Measurements from ENCODE around the gene RNF11. TPM values are rescaled to one million over a fixed set of nuclear protein-coding genes. Genes with fewer than 3 reads are reported as not detected.

Gene RNF11
- total RNA-seq, 2 donors from 2014 or later: 75.1 to 81.5 TPM

- Histone ChIP-seq H3K4me3 (peak overlapping the region in 1 of 2 donors; percentile 21), H3K4me1 (replicated peaks) (no peaks in the 10 kb centered on the region), H3K27ac (peak overlapping the region; percentile 17 to 22), H3K9me3 (no peaks in the 10 kb centered on the region), H3K27me3 (replicated peaks; ENCODE audit: insufficient read depth) (no peaks in the 10 kb centered on the region), H3K36me3 (no peaks in the 10 kb centered on the region)
- 79% methylated on average over 25 of the region's 25 CpGs for WGBS
- TF ChIP-seq POLR2A (IDR thresholded peaks at IDR 0.05) (no peak), CTCF (IDR thresholded peaks at IDR 0.05) (no peak), POLR2AphosphoS5 (IDR thresholded peaks at IDR 0.05) (no peak)
- intact Hi-C loops (cut with DNase I): loop anchor here (5.0 to 10.0 kb wide), 2 partner anchors 105 to 237 kb away; no protein-coding TSS in a partner anchor
- no peak for DNase-seq (ENCODE audit: low spot score)
These were observed 61.6 kb downstream of the RNF11 start for GRCh38 chr1:51297401-51298321.

GRCh38 chr1:51298322-51298705 lies 62.2 kb downstream of the RNF11 start:
- 96% methylated on average over 4 of the region's 4 CpGs for WGBS
- intact Hi-C loops (cut with DNase I): loop anchor here (5.0 to 10.0 kb wide), 2 partner anchors 106 to 236 kb away; no protein-coding TSS in a partner anchor
- H3K9me3 ChIP-seq: no peaks in the 10 kb centered on the region
- peak overlapping the region in 1 of 2 donors; percentile 22 for H3K27ac ChIP-seq
- H3K27me3 ChIP-seq (replicated peaks; ENCODE audit: insufficient read depth): no peaks in the 10 kb centered on the region
- no peaks in the 10 kb centered on the region for H3K4me1 ChIP-seq (replicated peaks)
- no peak for TF ChIP-seq POLR2AphosphoS5 (IDR thresholded peaks at IDR 0.05)
- no peak for TF ChIP-seq POLR2A (IDR thresholded peaks at IDR 0.05)
- no peak for TF ChIP-seq CTCF (IDR thresholded peaks at IDR 0.05)
- no peaks in the 10 kb centered on the region for H3K36me3 ChIP-seq
- no peak overlapping the region for H3K4me3 ChIP-seq
- no peak for DNase-seq (ENCODE audit: low spot score)

GRCh38 chr1:51299185-51299885 lies 63.3 kb downstream of the RNF11 start:
- Histone ChIP-seq H3K4me1 (replicated peaks) (no peaks in the 10 kb centered on the region), H3K27ac (no peak overlapping the region), H3K27me3 (replicated peaks; ENCODE audit: insufficient read depth) (no peaks in the 10 kb centered on the region), H3K36me3 (no peaks in the 10 kb centered on the region), H3K4me3 (no peak overlapping the region), H3K9me3 (no peaks in the 10 kb centered on the region)
- TF ChIP-seq CTCF (IDR thresholded peaks at IDR 0.05) (no peak), POLR2AphosphoS5 (IDR thresholded peaks at IDR 0.05) (no peak), POLR2A (IDR thresholded peaks at IDR 0.05) (no peak)
- WGBS: 95% methylated on average over 11 of the region's 11 CpGs
- no peak for DNase-seq (ENCODE audit: low spot score)
- intact Hi-C loops (cut with DNase I): loop anchor here (5.0 to 10.0 kb wide), 2 partner anchors 107 to 235 kb away; no protein-coding TSS in a partner anchor

GRCh38 chr1:51299981-51300670 lies 64.1 kb downstream of the RNF11 start:
- TF ChIP-seq POLR2AphosphoS5 (IDR thresholded peaks at IDR 0.05) (no peak), POLR2A (IDR thresholded peaks at IDR 0.05) (no peak), CTCF (IDR thresholded peaks at IDR 0.05) (no peak)

More at GRCh38 chr1:51299981-51300670, 64.1 kb downstream of the RNF11 start:
- no peak for DNase-seq (ENCODE audit: low spot score)
- H3K27me3 ChIP-seq (replicated peaks; ENCODE audit: insufficient read depth): no peaks in the 10 kb centered on the region
- H3K36me3 ChIP-seq: no peaks in the 10 kb centered on the region
- WGBS: 86% methylated on average over 6 of the region's 6 CpGs
- intact Hi-C loops (cut with DNase I): loop anchor here (5.0 to 10.0 kb wide), 2 partner anchors 108 to 235 kb away; no protein-coding TSS in a partner anchor
- H3K4me1 ChIP-seq (replicated peaks): no peaks in the 10 kb centered on the region
- H3K9me3 ChIP-seq: no peaks in the 10 kb centered on the region
- H3K27ac ChIP-seq: no peak overlapping the region
- no peak overlapping the region for H3K4me3 ChIP-seq

Measured in prostate gland (tissue), 2 donors.